BLaER1 (cell line): ENCODE results near the gene TMC1.
"Not testable (repeated sequence)": the region's sequence is repeated elsewhere in the genome, so short reads cannot be mapped to it uniquely, and the experiment has no call there.

Experiments
- H3K27ac ChIP-seq: shearing (Covaris generic); formaldehyde crosslinking; 2 replicates; pipeline ENCODE4 v1.8.1; 2022
- H3K27me3 ChIP-seq: shearing (Covaris generic); formaldehyde crosslinking; 2 replicates; pipeline ENCODE4 v1.8.1; 2022
- H3K36me3 ChIP-seq: shearing (Covaris generic); formaldehyde crosslinking; 2 replicates; pipeline ENCODE4 v1.8.1; 2022
- H3K4me1 ChIP-seq: shearing (Covaris generic); formaldehyde crosslinking; 2 replicates; pipeline ENCODE4 v1.8.1; 2022
- H3K4me2 ChIP-seq: shearing (Covaris generic); formaldehyde crosslinking; 2 replicates; pipeline ENCODE4 v1.8.1; 2022
- H3K4me3 ChIP-seq: shearing (Covaris generic); formaldehyde crosslinking; 2 replicates; pipeline ENCODE4 v1.8.1; 2022
- H3K9ac ChIP-seq: shearing (Covaris generic); formaldehyde crosslinking; 2 replicates; pipeline ENCODE4 v1.8.1; 2022
- H3K9me3 ChIP-seq: shearing (Covaris generic); formaldehyde crosslinking; 2 replicates; pipeline ENCODE4 v1.8.1; 2022
- H4K20me1 ChIP-seq: shearing (Covaris generic); formaldehyde crosslinking; 2 replicates; pipeline ENCODE4 v1.8.1; 2022
- Cebpa-rat ChIP-seq: shearing (Covaris generic); IDR thresholded peaks from 2 replicates; pipeline ENCODE4 v1.8.1; 2022

The TMC1 gene

GRCh38 chr9:72539824-72540347, 18.5 kb downstream of the TMC1 start:
- H3K27ac ChIP-seq: no peak overlapping the region
- H3K4me3 ChIP-seq: no peak overlapping the region
- no peaks in the 10 kb centered on the region for H4K20me1 ChIP-seq
- no peak overlapping the region for H3K9ac ChIP-seq
- no peak overlapping the region for H3K4me2 ChIP-seq
- no peaks in the 10 kb centered on the region for H3K36me3 ChIP-seq
- peaks cover 14% of the 10 kb centered on the region for H3K9me3 ChIP-seq
- H3K27me3 ChIP-seq: no peaks in the 10 kb centered on the region
- no peak for TF ChIP-seq Cebpa-rat
- H3K4me1 ChIP-seq: no peaks in the 10 kb centered on the region

- Histone ChIP-seq H3K27me3 (no peaks in the 10 kb centered on the region), H3K4me2 (no peak overlapping the region), H3K27ac (no peak overlapping the region), H3K9ac (no peak overlapping the region), H3K36me3 (no peaks in the 10 kb centered on the region), H3K9me3 (peaks cover 14% of the 10 kb centered on the region), H3K4me1 (no peaks in the 10 kb centered on the region), H4K20me1 (no peaks in the 10 kb centered on the region), H3K4me3 (no peak overlapping the region)
- TF ChIP-seq Cebpa-rat: no peak
Observed at GRCh38 chr9:72540348-72540873, 19.0 kb downstream of the TMC1 start.

GRCh38 chr9:72542537-72542833, 21.1 kb downstream of the TMC1 start:
- not testable (repeated sequence) for H3K27ac ChIP-seq, H4K20me1 ChIP-seq, H3K36me3 ChIP-seq, H3K27me3 ChIP-seq, H3K4me2 ChIP-seq, H3K4me1 ChIP-seq, H3K9me3 ChIP-seq, H3K4me3 ChIP-seq, H3K9ac ChIP-seq

- Histone ChIP-seq H3K4me1 (no peaks in the 10 kb centered on the region), H3K4me2 (no peak overlapping the region), H3K9me3 (no peaks in the 10 kb centered on the region), H3K27me3 (no peaks in the 10 kb centered on the region), H3K9ac (no peak overlapping the region), H3K4me3 (no peak overlapping the region), H3K27ac (no peak overlapping the region), H4K20me1 (no peaks in the 10 kb centered on the region), H3K36me3 (no peaks in the 10 kb centered on the region)
- TF ChIP-seq Cebpa-rat: no peak
Observed at GRCh38 chr9:72542917-72543316, 21.5 kb downstream of the TMC1 start.

GRCh38 chr9:72551306-72551705, 29.9 kb downstream of the TMC1 start:
- Histone ChIP-seq H3K9ac (no peak overlapping the region), H3K27me3 (no peaks in the 10 kb centered on the region), H3K4me2 (no peak overlapping the region), H4K20me1 (no peaks in the 10 kb centered on the region), H3K9me3 (no peaks in the 10 kb centered on the region), H3K4me1 (no peaks in the 10 kb centered on the region), H3K27ac (no peak overlapping the region), H3K36me3 (no peaks in the 10 kb centered on the region), H3K4me3 (no peak overlapping the region)
- no peak for TF ChIP-seq Cebpa-rat

GRCh38 chr9:72552356-72552755, 30.9 kb downstream of the TMC1 start:
- Histone ChIP-seq H3K4me3 (no peak overlapping the region), H3K27ac (no peak overlapping the region), H3K36me3 (no peaks in the 10 kb centered on the region), H3K4me1 (no peaks in the 10 kb centered on the region), H3K9ac (no peak overlapping the region), H3K27me3 (no peaks in the 10 kb centered on the region), H3K4me2 (no peak overlapping the region), H4K20me1 (no peaks in the 10 kb centered on the region), H3K9me3 (no peaks in the 10 kb centered on the region)
- TF ChIP-seq Cebpa-rat: no peak

GRCh38 chr9:72554221-72554641, 32.8 kb downstream of the TMC1 start:
- no peaks in the 10 kb centered on the region for H3K36me3 ChIP-seq
- no peaks in the 10 kb centered on the region for H3K4me1 ChIP-seq
- no peak overlapping the region for H3K4me3 ChIP-seq
- no peaks in the 10 kb centered on the region for H3K9me3 ChIP-seq
- H3K9ac ChIP-seq: no peak overlapping the region
- TF ChIP-seq Cebpa-rat: no peak
- no peaks in the 10 kb centered on the region for H4K20me1 ChIP-seq
- H3K27me3 ChIP-seq: no peaks in the 10 kb centered on the region
- no peak overlapping the region for H3K4me2 ChIP-seq
- no peak overlapping the region for H3K27ac ChIP-seq

GRCh38 chr9:72557549-72557948, 36.1 kb downstream of the TMC1 start:
- TF ChIP-seq Cebpa-rat: no peak
- Histone ChIP-seq H3K36me3 (no peaks in the 10 kb centered on the region), H3K9me3 (no peaks in the 10 kb centered on the region), H3K27ac (no peak overlapping the region), H3K4me2 (no peak overlapping the region), H4K20me1 (no peaks in the 10 kb centered on the region), H3K4me1 (no peaks in the 10 kb centered on the region), H3K27me3 (no peaks in the 10 kb centered on the region), H3K4me3 (no peak overlapping the region), H3K9ac (no peak overlapping the region)

- no peak overlapping the region for H3K4me2 ChIP-seq
- TF ChIP-seq Cebpa-rat: no peak
- H3K4me1 ChIP-seq: no peaks in the 10 kb centered on the region
- no peak overlapping the region for H3K27ac ChIP-seq
- no peaks in the 10 kb centered on the region for H3K27me3 ChIP-seq
- no peaks in the 10 kb centered on the region for H3K36me3 ChIP-seq
- H3K4me3 ChIP-seq: no peak overlapping the region
- no peak overlapping the region for H3K9ac ChIP-seq
- no peaks in the 10 kb centered on the region for H4K20me1 ChIP-seq
- H3K9me3 ChIP-seq: no peaks in the 10 kb centered on the region
Observed at GRCh38 chr9:72560086-72560485, 38.7 kb downstream of the TMC1 start.

GRCh38 chr9:72563806-72564205, 42.4 kb downstream of the TMC1 start:
- Histone ChIP-seq H3K27me3 (no peaks in the 10 kb centered on the region), H3K27ac (no peak overlapping the region), H3K4me2 (no peak overlapping the region), H3K36me3 (no peaks in the 10 kb centered on the region), H3K4me3 (no peak overlapping the region), H4K20me1 (no peaks in the 10 kb centered on the region), H3K4me1 (no peaks in the 10 kb centered on the region), H3K9me3 (no peaks in the 10 kb centered on the region), H3K9ac (no peak overlapping the region)
- no peak for TF ChIP-seq Cebpa-rat

GRCh38 chr9:72564479-72565281, 43.3 kb downstream of the TMC1 start:
- Histone ChIP-seq H3K4me1 (no peaks in the 10 kb centered on the region), H3K27me3 (no peaks in the 10 kb centered on the region), H3K9ac (no peak overlapping the region), H4K20me1 (no peaks in the 10 kb centered on the region), H3K4me3 (no peak overlapping the region), H3K9me3 (no peaks in the 10 kb centered on the region), H3K27ac (no peak overlapping the region), H3K4me2 (no peak overlapping the region), H3K36me3 (no peaks in the 10 kb centered on the region)
- no peak for TF ChIP-seq Cebpa-rat
